Stimulated activated effector memory CD8-positive, alpha-beta T cell treated with anti-CD3 and anti-CD28 coated beads, Interleukin-12 subunit alpha, Interleukin-12 subunit beta, amount 100 ng/mL, for 72 hours (primary cell): Measurements from ENCODE around the gene MMP24OS.

Source experiments
- ATAC-seq: fragments of 150-1000 bp; cut with Tn5 transposase; 2 replicates; pipeline ENCODE4 v1.10.0; 2021
- DNase-seq, 2 donors: peaks; one replicate each; pipeline ENCODE4 v3.0.0; 2021 to 2022; ENCODE audit warnings: low spot score in 2 of 2
- H3K27ac Mint-ChIP-seq: one replicate; pipeline ENCODE4 v1.8.0; 2022; ENCODE audit warnings: mild to moderate bottlenecking, mixed read lengths
- H3K36me3 Mint-ChIP-seq: one replicate; pipeline ENCODE4 v1.8.0; 2022; ENCODE audit warnings: mild to moderate bottlenecking, mixed read lengths
- H3K4me1 Mint-ChIP-seq: one replicate; pipeline ENCODE4 v1.8.0; 2022; ENCODE audit warnings: mixed read lengths
- H3K4me3 Mint-ChIP-seq: one replicate; pipeline ENCODE4 v1.8.0; 2022; ENCODE audit warnings: mild to moderate bottlenecking, mixed read lengths
- H3K9me3 Mint-ChIP-seq: one replicate; pipeline ENCODE4 v1.8.0; 2022; ENCODE audit warnings: mixed read lengths

The MMP24OS gene

GRCh38 chr20:35240083-35240810 is 37.7 kb downstream of the MMP24OS start:
- ATAC-seq: no peak
- H3K27ac Mint-ChIP-seq: no peak overlapping the region
- H3K9me3 Mint-ChIP-seq: no peaks in the 10 kb centered on the region
- H3K4me3 Mint-ChIP-seq: no peak overlapping the region
- no peaks in the 10 kb centered on the region for H3K36me3 Mint-ChIP-seq
- no peak for DNase-seq
- peaks cover 6% of the 10 kb centered on the region for H3K4me1 Mint-ChIP-seq

- peaks cover 6% of the 10 kb centered on the region for H3K4me1 Mint-ChIP-seq
- no peak for DNase-seq
- H3K36me3 Mint-ChIP-seq: no peaks in the 10 kb centered on the region
- ATAC-seq: no peak
- peak overlapping the region; percentile 2 for H3K27ac Mint-ChIP-seq
- no peak overlapping the region for H3K4me3 Mint-ChIP-seq
- no peaks in the 10 kb centered on the region for H3K9me3 Mint-ChIP-seq
These were observed 39.2 kb downstream of the MMP24OS start for GRCh38 chr20:35238735-35239134.

- Mint-ChIP-seq H3K36me3 (no peaks in the 10 kb centered on the region), H3K9me3 (no peaks in the 10 kb centered on the region), H3K4me1 (peaks cover 6% of the 10 kb centered on the region), H3K27ac (peak overlapping the region; percentile 2), H3K4me3 (no peak overlapping the region)
- no peak for DNase-seq
- ATAC-seq: no peak
These were observed 39.8 kb downstream of the MMP24OS start for GRCh38 chr20:35238170-35238569.

- ATAC-seq (no peak), DNase-seq (no peak)
- H3K4me3 Mint-ChIP-seq: no peak overlapping the region
- H3K9me3 Mint-ChIP-seq: no peaks in the 10 kb centered on the region
- no peak overlapping the region for H3K27ac Mint-ChIP-seq
- H3K36me3 Mint-ChIP-seq: no peaks in the 10 kb centered on the region
- H3K4me1 Mint-ChIP-seq: peaks cover 8% of the 10 kb centered on the region
These were observed 40.4 kb downstream of the MMP24OS start for GRCh38 chr20:35237486-35237885.

GRCh38 chr20:35235881-35236280 is 42.0 kb downstream of the MMP24OS start:
- no peaks in the 10 kb centered on the region for H3K36me3 Mint-ChIP-seq
- ATAC-seq: no peak
- no peak overlapping the region for H3K4me3 Mint-ChIP-seq
- no peaks in the 10 kb centered on the region for H3K9me3 Mint-ChIP-seq
- DNase-seq: no peak
- peaks cover 11% of the 10 kb centered on the region for H3K4me1 Mint-ChIP-seq
- no peak overlapping the region for H3K27ac Mint-ChIP-seq

- no peak for ATAC-seq
- Mint-ChIP-seq H3K36me3 (no peaks in the 10 kb centered on the region), H3K4me3 (no peak overlapping the region), H3K4me1 (peaks cover 5% of the 10 kb centered on the region), H3K27ac (no peak overlapping the region), H3K9me3 (no peaks in the 10 kb centered on the region)
- no peak for DNase-seq
These were observed 45.3 kb downstream of the MMP24OS start for GRCh38 chr20:35232575-35232974.

GRCh38 chr20:35226884-35227681 is 50.8 kb downstream of the MMP24OS start:
- Mint-ChIP-seq H3K4me1 (peaks cover 4% of the 10 kb centered on the region), H3K4me3 (peak overlapping the region; percentile 38), H3K9me3 (no peaks in the 10 kb centered on the region), H3K27ac (no peak overlapping the region), H3K36me3 (no peaks in the 10 kb centered on the region)
- DNase-seq (peak; percentile 45 to 68), ATAC-seq (peak; percentile 84)
